NB4 (cell line): ENCODE measurements around the gene SEMA6A.

ENCODE experiments used
- POLR2A ChIP-seq: IDR thresholded peaks from 2 replicates; pipeline ENCODE4 v1.6.1; 2011; ENCODE audit warnings: mild to moderate bottlenecking; ENCODE audit not compliant: insufficient read length; ENCODE audit errors: extremely low read depth
- TF ChIP-seq, protein P1 (sequence below): IDR thresholded peaks from one replicate; pipeline ENCODE4 v1.5.1; 2012; ENCODE audit warnings: low read depth, low read length

DNA sequence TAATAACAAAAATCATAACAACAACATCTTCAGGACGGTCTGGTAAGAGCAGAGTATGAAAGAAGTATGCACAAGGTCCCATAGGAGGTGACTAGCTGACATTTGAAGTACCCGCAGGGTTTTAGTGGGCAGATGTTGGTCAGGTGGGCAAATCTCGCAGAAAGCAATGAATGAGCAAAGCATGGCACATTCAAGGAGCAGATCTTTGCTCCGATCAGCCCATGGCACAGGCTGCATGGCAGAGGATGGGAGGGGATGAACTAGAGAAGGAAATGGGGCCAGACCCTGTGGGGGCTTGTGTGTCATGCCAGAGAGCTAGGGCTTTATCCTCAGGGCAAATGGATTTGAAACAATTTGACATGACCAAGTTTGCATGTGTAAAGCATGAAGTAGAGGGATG, 90.0 kb downstream of the SEMA6A start:
- TF ChIP-seq POLR2A: no peak
- TF ChIP-seq, protein P1, sequence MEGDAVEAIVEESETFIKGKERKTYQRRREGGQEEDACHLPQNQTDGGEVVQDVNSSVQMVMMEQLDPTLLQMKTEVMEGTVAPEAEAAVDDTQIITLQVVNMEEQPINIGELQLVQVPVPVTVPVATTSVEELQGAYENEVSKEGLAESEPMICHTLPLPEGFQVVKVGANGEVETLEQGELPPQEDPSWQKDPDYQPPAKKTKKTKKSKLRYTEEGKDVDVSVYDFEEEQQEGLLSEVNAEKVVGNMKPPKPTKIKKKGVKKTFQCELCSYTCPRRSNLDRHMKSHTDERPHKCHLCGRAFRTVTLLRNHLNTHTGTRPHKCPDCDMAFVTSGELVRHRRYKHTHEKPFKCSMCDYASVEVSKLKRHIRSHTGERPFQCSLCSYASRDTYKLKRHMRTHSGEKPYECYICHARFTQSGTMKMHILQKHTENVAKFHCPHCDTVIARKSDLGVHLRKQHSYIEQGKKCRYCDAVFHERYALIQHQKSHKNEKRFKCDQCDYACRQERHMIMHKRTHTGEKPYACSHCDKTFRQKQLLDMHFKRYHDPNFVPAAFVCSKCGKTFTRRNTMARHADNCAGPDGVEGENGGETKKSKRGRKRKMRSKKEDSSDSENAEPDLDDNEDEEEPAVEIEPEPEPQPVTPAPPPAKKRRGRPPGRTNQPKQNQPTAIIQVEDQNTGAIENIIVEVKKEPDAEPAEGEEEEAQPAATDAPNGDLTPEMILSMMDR: no peak
